H1 (cell line): ENCODE data around the gene ADAMTS15. TPM values are rescaled to one million over a fixed set of nuclear protein-coding genes. Genes with fewer than 3 reads are reported as not detected.

Source experiments
- CTCF ChIA-PET: fragments of 300-600 bp; sonication (Branson Sonifier 250); formaldehyde crosslinking; loops from one replicate; lab custom pipeline; 2021; ENCODE audit not compliant: partially characterized antibody; lab: Charles Lee
- POLR2A ChIA-PET: fragments of 300-600 bp; sonication (Branson Sonifier 250); formaldehyde crosslinking; loops from one replicate; lab custom pipeline; 2021; ENCODE audit warnings: inconsistent platforms; ENCODE audit not compliant: partially characterized antibody; lab: Charles Lee
- DNase-seq, 2 experiments: peaks; one replicate each; pipeline versions ENCODE4 v3.0.0 to v3.0.0-alpha.2; 2010 to 2022; ENCODE audit warnings: low spot score in 2 of 2, low read depth in 1 of 2, mixed read lengths in 1 of 2
- FAIRE-seq: peaks from 2 replicates; lab custom pipeline; 2011; peaks lifted over from hg19 to GRCh38; lab: Jason Lieb, UNC
- H2AFZ ChIP-seq: 2 replicates; pipeline ENCODE4 v1.8.1; 2012; ENCODE audit warnings: low read length, inconsistent platforms
- H2AK5ac ChIP-seq: 2 replicates; pipeline ENCODE4 v1.6.1; 2013; ENCODE audit warnings: low read depth, low read length
- H2BK120ac ChIP-seq: replicated peaks from 2 replicates; pipeline ENCODE3; 2013; ENCODE audit warnings: low read depth, low read length, inconsistent platforms
- H2BK12ac ChIP-seq: 2 replicates; pipeline ENCODE4 v1.6.1; 2013; ENCODE audit warnings: low read depth, low read length
- H2BK15ac ChIP-seq: 2 replicates; pipeline ENCODE4 v1.6.1; 2013; ENCODE audit warnings: low read length
- H2BK20ac ChIP-seq: 2 replicates; pipeline ENCODE4 v1.6.1; 2013; ENCODE audit warnings: low read length
- H2BK5ac ChIP-seq: 2 replicates; pipeline ENCODE4 v1.6.1; 2013; ENCODE audit warnings: low read depth, low read length
- H3K14ac ChIP-seq: 2 replicates; pipeline ENCODE4 v1.6.1; 2013; ENCODE audit warnings: inconsistent platforms; ENCODE audit not compliant: insufficient read length
- H3K18ac ChIP-seq: 2 replicates; pipeline ENCODE4 v1.6.1; 2013; ENCODE audit warnings: low read length; ENCODE audit errors: extremely low read depth
- H3K23ac ChIP-seq: 2 replicates; pipeline ENCODE4 v1.6.1; 2013; ENCODE audit warnings: inconsistent platforms; ENCODE audit not compliant: insufficient read length
- H3K23me2 ChIP-seq: 2 replicates; pipeline ENCODE4 v1.6.1; 2013; ENCODE audit warnings: low read depth, low read length
- H3K27ac ChIP-seq: 2 replicates; pipeline ENCODE4 v1.6.1; 2011; ENCODE audit warnings: low read depth, low read length, inconsistent platforms
- H3K27me3 ChIP-seq, 4 experiments: replicated peaks in 1 of 4; 1 replicate in 1 of 4; 2 replicates in 3 of 4; pipeline versions ENCODE4 v1.6.1 to v1.8.1; 2011 to 2013; ENCODE audit warnings: low read length in 3 of 4, mild to moderate bottlenecking in 3 of 4, inconsistent platforms in 2 of 4, mixed read lengths in 2 of 4, moderate library complexity in 1 of 4; ENCODE audit not compliant: control insufficient read depth in 3 of 4, insufficient read depth in 3 of 4; ENCODE audit errors: extremely low read depth in 1 of 4
- H3K36me3 ChIP-seq, 4 experiments: 2 replicates each; pipeline versions ENCODE4 v1.6.1 to v1.8.1; 2011 to 2013; ENCODE audit warnings: mild to moderate bottlenecking in 4 of 4, low read length in 3 of 4, moderate library complexity in 2 of 4, control low read depth in 1 of 4, inconsistent platforms in 1 of 4; ENCODE audit not compliant: insufficient read depth in 4 of 4, control insufficient read depth in 2 of 4
- H3K4ac ChIP-seq: replicated peaks from 2 replicates; pipeline ENCODE3; 2013; ENCODE audit warnings: low read length, low read depth, mixed read lengths, inconsistent platforms; ENCODE audit not compliant: insufficient read length
- H3K4me1 ChIP-seq, 4 experiments: replicated peaks in 1 of 4; 1 replicate in 1 of 4; 2 replicates in 3 of 4; pipeline versions ENCODE4 v1.6.1 to v1.8.1; 2011 to 2013; ENCODE audit warnings: low read length in 3 of 4, inconsistent platforms in 2 of 4, mixed read lengths in 1 of 4; ENCODE audit not compliant: insufficient read depth in 4 of 4, control insufficient read depth in 3 of 4
- H3K4me2 ChIP-seq, 2 experiments: 2 replicates each; pipeline versions ENCODE4 v1.6.1 to v1.8.1; 2011 to 2013; ENCODE audit warnings: low read depth in 2 of 2, low read length in 2 of 2, control low read depth in 1 of 2, inconsistent platforms in 1 of 2, mild to moderate bottlenecking in 1 of 2; ENCODE audit not compliant: insufficient read depth in 1 of 2
- H3K4me3 ChIP-seq, 4 experiments: fragments of 200-600, 300-600 bp in 1 of 4; sonication (generic), shearing (Covaris generic), sonication (Bioruptor Twin) in 1 of 4; 2 replicates each; pipeline versions ENCODE4 v1.5.1 to v1.8.1; 2011 to 2016; ENCODE audit warnings: low read length in 4 of 4, low read depth in 3 of 4, control low read depth in 2 of 4, inconsistent platforms in 2 of 4, mild to moderate bottlenecking in 2 of 4, mixed read lengths in 1 of 4, moderate library complexity in 1 of 4; ENCODE audit not compliant: insufficient read depth in 2 of 4; ENCODE audit errors: extremely low read depth in 1 of 4
- H3K56ac ChIP-seq: replicated peaks from 2 replicates; pipeline ENCODE3; 2013; ENCODE audit warnings: low read depth, mild to moderate bottlenecking, mixed read lengths, low read length, inconsistent platforms; ENCODE audit not compliant: insufficient read length
- H3K79me1 ChIP-seq: 2 replicates; pipeline ENCODE4 v1.6.1; 2013; ENCODE audit warnings: low read depth, low read length, control low read depth
- H3K79me2 ChIP-seq, 2 experiments: 2 replicates each; pipeline versions ENCODE4 v1.6.1 to v1.8.1; 2012 to 2013; ENCODE audit warnings: low read length in 2 of 2, mild to moderate bottlenecking in 2 of 2, inconsistent platforms in 1 of 2; ENCODE audit not compliant: insufficient read depth in 2 of 2, control insufficient read depth in 1 of 2
- H3K9ac ChIP-seq, 4 experiments: replicated peaks in 1 of 4; 1 replicate in 1 of 4; 2 replicates in 3 of 4; pipeline versions ENCODE4 v1.6.1 to v1.8.1; 2011 to 2013; ENCODE audit warnings: low read depth in 3 of 4, low read length in 3 of 4, control low read depth in 2 of 4, mild to moderate bottlenecking in 2 of 4, moderate library complexity in 2 of 4, inconsistent platforms in 1 of 4; ENCODE audit errors: extremely low read depth in 1 of 4
- H3K9me3 ChIP-seq, 2 experiments: 2 replicates each; pipeline versions ENCODE4 v1.6.1 to v1.8.1; 2012 to 2013; ENCODE audit warnings: mild to moderate bottlenecking in 2 of 2, moderate library complexity in 2 of 2, control low read depth in 1 of 2, inconsistent platforms in 1 of 2, low read depth in 1 of 2, low read length in 1 of 2, mixed read lengths in 1 of 2; ENCODE audit not compliant: insufficient read depth in 2 of 2
- H4K20me1 ChIP-seq, 2 experiments: replicated peaks in 1 of 2; 2 replicates each; pipeline versions ENCODE3 to v1.8.1; 2011 to 2013; ENCODE audit warnings: inconsistent platforms in 2 of 2, low read length in 2 of 2, mild to moderate bottlenecking in 1 of 2; ENCODE audit not compliant: insufficient read depth in 2 of 2, control insufficient read depth in 1 of 2
- H4K5ac ChIP-seq: 2 replicates; pipeline ENCODE4 v1.6.1; 2013; ENCODE audit warnings: low read length, low read depth, mixed read lengths, inconsistent platforms; ENCODE audit not compliant: insufficient read length
- H4K8ac ChIP-seq: 2 replicates; pipeline ENCODE4 v1.8.0; 2013; ENCODE audit warnings: mild to moderate bottlenecking, moderate library complexity, low read length, inconsistent platforms; ENCODE audit not compliant: insufficient read depth; ENCODE audit errors: extremely low read depth
- H4K91ac ChIP-seq: replicated peaks from 2 replicates; pipeline ENCODE3; 2013; ENCODE audit warnings: low read length, mixed read lengths, inconsistent platforms; ENCODE audit not compliant: insufficient read length
- EGR1 ChIP-seq: IDR thresholded peaks from 2 replicates; pipeline ENCODE4 v1.6.1; 2011; ENCODE audit warnings: low read depth, low read length, borderline replicate concordance
- FOSL1 ChIP-seq: IDR thresholded peaks from 2 replicates; pipeline ENCODE4 v1.6.1; 2011; ENCODE audit warnings: mild to moderate bottlenecking, low read depth, low read length, moderate library complexity; ENCODE audit not compliant: insufficient read depth
- HDAC2 ChIP-seq, 2 experiments: fragments of 300-600 bp in 1 of 2; sonication (generic) in 1 of 2; IDR thresholded peaks; 2 replicates each; pipeline ENCODE4 v1.6.1; 2011 to 2012; ENCODE audit warnings: low read depth in 2 of 2, low read length in 2 of 2, mild to moderate bottlenecking in 2 of 2, moderate library complexity in 2 of 2, borderline replicate concordance in 1 of 2, inconsistent platforms in 1 of 2
- JUND ChIP-seq: IDR thresholded peaks from 2 replicates; pipeline ENCODE4 v1.6.1; 2011; ENCODE audit warnings: mild to moderate bottlenecking, improper control_type of control experiment, low read length
- KDM5A ChIP-seq: fragments of 200-600 bp; IDR thresholded peaks from 2 replicates; pipeline ENCODE4 v1.7.1; 2012; ENCODE audit warnings: mild to moderate bottlenecking, low read length, inconsistent platforms, mixed read lengths
- PHF8 ChIP-seq: fragments of 200-600 bp; sonication (generic); conservative IDR thresholded peaks from 2 replicates; pipeline ENCODE4 v1.7.1; 2012; ENCODE audit warnings: low read depth, mild to moderate bottlenecking, inconsistent platforms, low read length, moderate library complexity
- POLR2AphosphoS5 ChIP-seq: IDR thresholded peaks from 2 replicates; pipeline ENCODE4 v1.6.1; 2011; ENCODE audit warnings: low read depth, low read length
- RBBP5 ChIP-seq: IDR thresholded peaks from 2 replicates; pipeline ENCODE4 v1.7.1; 2012; ENCODE audit warnings: low read depth, mild to moderate bottlenecking, inconsistent platforms, low read length, moderate library complexity, borderline replicate concordance
- SIX5 ChIP-seq: IDR thresholded peaks from 2 replicates; pipeline ENCODE4 v1.6.1; 2011; ENCODE audit warnings: mild to moderate bottlenecking, low read depth, low read length
- ZNF274 ChIP-seq: IDR thresholded peaks from 2 replicates; pipeline ENCODE4 v1.7.0; 2012; ENCODE audit warnings: low read length, borderline replicate concordance; ENCODE audit errors: extremely low read depth
- WGBS, 2 experiments: shearing (Covaris generic) in 1 of 2; methylation state at CpG; one replicate each; pipeline versions ENCODE4 v1.1.6 to v1.1.7; 2013 to 2015; ENCODE audit warnings: low lambda C conversion rate in 2 of 2, mixed read lengths in 2 of 2, inconsistent platforms in 1 of 2, low coverage in 1 of 2, missing lambda C conversion rate in 1 of 2; ENCODE audit not compliant: insufficient replicate concordance in 2 of 2, insufficient coverage in 1 of 2, insufficient read length in 1 of 2; ENCODE audit errors: extremely low coverage in 1 of 2, missing lambda C conversion rate in 1 of 2; 5-methylcytosine and 5-hydroxymethylcytosine counted together
- polyA plus RNA-seq, 7 experiments: library from polyadenylated mRNA; depleted of rRNA in 3 of 7; stranded (reverse) in 5 of 7; unstranded in 2 of 7; fragments of >200 nt in 5 of 7; fragments of 200-250 nt in 2 of 7; gene quantifications; 1 replicate in 5 of 7; 2 replicates in 1 of 7; 4 replicates in 1 of 7; pipeline versions ENCODE4 v1.2.1 to v1.2.3, GENCODE V29; 2011 to 2013; ENCODE audit warnings: missing spikeins in 2 of 7, mixed read lengths in 2 of 7
- total RNA-seq: library from RNA; stranded (reverse); fragmentation: NEBNext Ultra II Directional; extraction: Animal tissue kit (Norgen Biotek cat#: 25700); gene quantifications from 2 replicates; pipeline ENCODE4 v1.2.1, GENCODE V29; 2021

The ADAMTS15 gene
- total and polyA plus RNA-seq, 2 of the 8 experiments (the other 6 are each of a cell fraction or from before 2014, with no cell fraction given): 1.7 to 4.7 TPM

GRCh38 chr11:130480711-130481140 lies 32.3 kb downstream of the ADAMTS15 start:
- Histone ChIP-seq H3K4me3 (no peak overlapping the region), H4K91ac (no peak overlapping the region), H2AFZ (no peak overlapping the region), H3K4me1 (peaks cover 0 to 2% (median 0%) of the 10 kb centered on the region in 4 experiments; a peak in 1 of 7 replicates), H3K56ac (no peak overlapping the region), H4K20me1 (peaks cover 0 to 1% of the 10 kb centered on the region in 2 experiments), H3K14ac (no peak overlapping the region), H3K79me1 (no peaks in the 10 kb centered on the region), H2BK5ac (no peak overlapping the region), H3K18ac (no peak overlapping the region), H2BK20ac (no peak overlapping the region), H2BK120ac (no peak overlapping the region), H4K5ac (no peak overlapping the region), H4K8ac (no peak overlapping the region), H3K27me3 (no peaks in the 10 kb centered on the region)
- POLR2A ChIA-PET: no interaction called here
- TF ChIP-seq POLR2AphosphoS5 (no peak), EGR1 (no peak), ZNF274 (no peak), SIX5 (no peak), HDAC2 (IDR thresholded peaks at IDR 0.05; ENCODE audit: borderline replicate concordance in 1 of 2, low read depth in 2 of 2, low read length in 2 of 2) (no peak), RBBP5 (no peak), PHF8 (no peak), FOSL1 (no peak), JUND (no peak), KDM5A (no peak)
- TF ChIP-seq, all 59 proteins: peak for 0
- no peaks in the 10 kb centered on the region for H3K23me2 ChIP-seq
- no peaks in the 10 kb centered on the region for H3K79me2 ChIP-seq
- no peak overlapping the region for H3K23ac ChIP-seq
- H3K9me3 ChIP-seq: no peaks in the 10 kb centered on the region
- no peak overlapping the region for H3K4me2 ChIP-seq
- H2BK12ac ChIP-seq: no peak overlapping the region
- H2BK15ac ChIP-seq: no peak overlapping the region
- FAIRE-seq: no peak
- no peak overlapping the region for H3K27ac ChIP-seq
- CTCF ChIA-PET: interaction anchor here (1.3 to 2.0 kb wide), 4 partner anchors 25 to 414 kb away, joined by 3 to 5 read pairs (median 4); no protein-coding TSS in a partner anchor
- H3K9ac ChIP-seq: no peak overlapping the region
- no peak overlapping the region for H3K4ac ChIP-seq
- no peak overlapping the region for H2AK5ac ChIP-seq
- WGBS, 2 experiments: 76% methylated on average over 5 of the region's 5 CpGs; no CpG with 5 or more reads in 1 of the 2 experiments
- DNase-seq: no peak
- no peaks in the 10 kb centered on the region for H3K36me3 ChIP-seq
